GM23248 (cell line): ENCODE data around the gene NR5A2. TPM values are rescaled to one million over a fixed set of nuclear protein-coding genes. Genes with fewer than 3 reads are reported as not detected.

Source experiments
- DNase-seq: peaks from one replicate; pipeline ENCODE4 v3.0.0-alpha.2; 2015
- H2AFZ ChIP-seq: fragments of 200-600 bp; sonication (generic); 2 replicates; pipeline ENCODE4 v1.6.1; 2016; ENCODE audit warnings: antibody characterized with exemption
- H3F3A ChIP-seq: fragments of 200-600 bp; sonication (generic); 2 replicates; pipeline ENCODE4 v1.6.1; 2016; ENCODE audit warnings: mild to moderate bottlenecking, antibody characterized with exemption, mixed run types; ENCODE audit not compliant: insufficient read depth
- H3K27ac ChIP-seq: fragments of 200-600 bp; sonication (generic); 2 replicates; pipeline ENCODE4 v1.5.1; 2016; ENCODE audit warnings: mild to moderate bottlenecking
- H3K27me3 ChIP-seq: fragments of 200-600 bp; sonication (generic); replicated peaks from 2 replicates; pipeline ENCODE4 v1.6.1; 2016; ENCODE audit warnings: mild to moderate bottlenecking; ENCODE audit not compliant: insufficient read depth
- H3K36me3 ChIP-seq: fragments of 200-600 bp; sonication (generic); 2 replicates; pipeline ENCODE4 v1.6.1; 2016; ENCODE audit warnings: low read depth, mild to moderate bottlenecking
- H3K4me1 ChIP-seq: fragments of 200-600 bp; sonication (generic); 2 replicates; pipeline ENCODE4 v1.6.1; 2016; ENCODE audit warnings: mild to moderate bottlenecking; ENCODE audit not compliant: insufficient read depth
- H3K4me2 ChIP-seq: fragments of 200-600 bp; sonication (generic); one replicate; pipeline ENCODE4 v1.6.1; 2016; ENCODE audit warnings: mild to moderate bottlenecking; ENCODE audit not compliant: unreplicated experiment
- H3K4me3 ChIP-seq: fragments of 200-600 bp; sonication (generic); 2 replicates; pipeline ENCODE4 v1.5.1; 2016; ENCODE audit warnings: mild to moderate bottlenecking
- H3K79me2 ChIP-seq: fragments of 200-600 bp; sonication (generic); 2 replicates; pipeline ENCODE4 v1.6.1; 2016; ENCODE audit warnings: mild to moderate bottlenecking; ENCODE audit not compliant: insufficient read depth
- H3K9ac ChIP-seq: fragments of 200-600 bp; sonication (generic); 2 replicates; pipeline ENCODE4 v1.6.1; 2016; ENCODE audit warnings: mild to moderate bottlenecking
- H3K9me2 ChIP-seq: fragments of 200-600 bp; sonication (generic); 2 replicates; pipeline ENCODE4 v1.6.1; 2016; ENCODE audit warnings: mixed run types, mild to moderate bottlenecking, moderate library complexity; ENCODE audit not compliant: insufficient read depth
- H3K9me3 ChIP-seq: fragments of 200-600 bp; sonication (generic); one replicate; pipeline ENCODE4 v1.6.1; 2017; ENCODE audit warnings: low read depth
- H4K20me1 ChIP-seq: fragments of 200-600 bp; sonication (generic); 2 replicates; pipeline ENCODE4 v1.6.0; 2016; ENCODE audit not compliant: insufficient read depth
- EZH2 ChIP-seq: fragments of 200-600 bp; sonication (generic); IDR thresholded peaks from 2 replicates; pipeline ENCODE4 v1.6.1; 2018; ENCODE audit warnings: antibody characterized with exemption, mild to moderate bottlenecking; ENCODE audit not compliant: insufficient read depth, poor library complexity, severe bottlenecking
- EZH2phosphoT487 ChIP-seq: fragments of 200-600 bp; sonication (generic); IDR thresholded peaks from 2 replicates; pipeline ENCODE4 v1.6.1; 2018; ENCODE audit warnings: antibody characterized with exemption, moderate library complexity, mild to moderate bottlenecking, low read depth; ENCODE audit not compliant: insufficient read depth
- whole genome bisulfite sequencing, 2 experiments: methylation state at CpG; one replicate each; pipeline ENCODE4 v1.1.6; 2015 to 2017; ENCODE audit warnings: low lambda C conversion rate in 2 of 2, low coverage in 1 of 2; ENCODE audit errors: missing lambda C conversion rate in 2 of 2; 5-methylcytosine and 5-hydroxymethylcytosine counted together
- in situ Hi-C: fragments of 300-500 bp; cut with MboI; formaldehyde crosslinking; loops from 2 replicates; pipeline ENCODE4 v1.15.0; 2020
- polyA plus RNA-seq: library from polyadenylated mRNA; unstranded; fragments of >200 nt; fragmentation: Nextera tagmentation; extraction: Ambion mirVana; gene quantifications from 2 replicates; pipeline ENCODE4 v1.2.1, GENCODE V29; 2016
- total RNA-seq: library from RNA; depleted of rRNA; stranded (reverse); fragments of >200 nt; shearing (Covaris generic); gene quantifications from 2 replicates; pipeline ENCODE4 v1.2.3, GENCODE V29; 2014

NR5A2 gene
- total and polyA plus RNA-seq, 2 experiments from 2014 or later: 0.06 to 0.65 TPM

GRCh38 chr1:200048244-200048643 lies 20.7 kb downstream of the NR5A2 start:
- TF ChIP-seq EZH2phosphoT487: no peak
- no peak for TF ChIP-seq EZH2
- WGBS, 2 experiments: 42 to 50% methylated on average over 5 of the region's 5 CpGs
- Histone ChIP-seq H3F3A (no peaks in the 10 kb centered on the region), H3K79me2 (no peaks in the 10 kb centered on the region), H3K27me3 (peaks cover 34% of the 10 kb centered on the region), H3K9ac (no peak overlapping the region), H3K9me2 (no peaks in the 10 kb centered on the region), H4K20me1 (no peaks in the 10 kb centered on the region), H3K4me3 (no peak overlapping the region), H3K4me2 (no peak overlapping the region), H2AFZ (no peak overlapping the region), H3K27ac (no peak overlapping the region), H3K4me1 (no peaks in the 10 kb centered on the region), H3K9me3 (no peaks in the 10 kb centered on the region), H3K36me3 (no peaks in the 10 kb centered on the region)
- in situ Hi-C loops: no loop called here
- no peak for DNase-seq

GRCh38 chr1:200049810-200050209 lies 22.3 kb downstream of the NR5A2 start:
- 58 to 69% methylated on average over 7 of the region's 7 CpGs for WGBS, 2 experiments
- no peaks in the 10 kb centered on the region for H4K20me1 ChIP-seq
- H3K4me2 ChIP-seq: no peak overlapping the region
- H3K27me3 ChIP-seq: peaks cover 19% of the 10 kb centered on the region
- no peak for TF ChIP-seq EZH2phosphoT487
- no peak for TF ChIP-seq EZH2
- no peak overlapping the region for H3K9ac ChIP-seq
- no peak overlapping the region for H2AFZ ChIP-seq
- H3K36me3 ChIP-seq: no peaks in the 10 kb centered on the region
- no peaks in the 10 kb centered on the region for H3K9me2 ChIP-seq
- H3F3A ChIP-seq: no peaks in the 10 kb centered on the region
- no peaks in the 10 kb centered on the region for H3K4me1 ChIP-seq
- no peaks in the 10 kb centered on the region for H3K9me3 ChIP-seq
- H3K27ac ChIP-seq: no peak overlapping the region
- no peak for DNase-seq
- H3K79me2 ChIP-seq: no peaks in the 10 kb centered on the region
- in situ Hi-C loops: no loop called here
- H3K4me3 ChIP-seq: no peak overlapping the region

GRCh38 chr1:200051620-200052019 lies 24.1 kb downstream of the NR5A2 start:
- no peak for TF ChIP-seq EZH2
- TF ChIP-seq EZH2phosphoT487: no peak
- H3K9me2 ChIP-seq: no peaks in the 10 kb centered on the region
- H3K9ac ChIP-seq: no peak overlapping the region
- in situ Hi-C loops: no loop called here
- no peak overlapping the region for H3K4me3 ChIP-seq
- no peaks in the 10 kb centered on the region for H3K9me3 ChIP-seq
- DNase-seq: no peak
- no peak overlapping the region for H3K4me2 ChIP-seq
- H3K36me3 ChIP-seq: no peaks in the 10 kb centered on the region
- no peak overlapping the region for H2AFZ ChIP-seq
- H3F3A ChIP-seq: no peaks in the 10 kb centered on the region
- H3K27ac ChIP-seq: no peak overlapping the region
- no peaks in the 10 kb centered on the region for H4K20me1 ChIP-seq
- no peaks in the 10 kb centered on the region for H3K79me2 ChIP-seq
- peaks cover 9% of the 10 kb centered on the region; the same call in 1 of the 2 replicates for H3K27me3 ChIP-seq
- no peaks in the 10 kb centered on the region for H3K4me1 ChIP-seq
- 73 to 77% methylated on average over 4 of the region's 4 CpGs for WGBS, 2 experiments

- Histone ChIP-seq H3K27ac (no peak overlapping the region), H3K9me3 (no peaks in the 10 kb centered on the region), H3K79me2 (no peaks in the 10 kb centered on the region), H4K20me1 (no peaks in the 10 kb centered on the region), H3K4me1 (no peaks in the 10 kb centered on the region), H3F3A (no peaks in the 10 kb centered on the region), H3K9me2 (no peaks in the 10 kb centered on the region), H2AFZ (no peak overlapping the region), H3K27me3 (peaks cover 13% of the 10 kb centered on the region), H3K36me3 (no peaks in the 10 kb centered on the region), H3K9ac (no peak overlapping the region), H3K4me3 (no peak overlapping the region), H3K4me2 (no peak overlapping the region)
- no peak for DNase-seq
- in situ Hi-C loops: no loop called here
- TF ChIP-seq EZH2phosphoT487 (no peak), EZH2 (no peak)
- 33 to 35% methylated on average over 2 of the region's 2 CpGs for WGBS, 2 experiments
Observed at GRCh38 chr1:200053091-200053490, 25.6 kb downstream of the NR5A2 start.

DNA sequence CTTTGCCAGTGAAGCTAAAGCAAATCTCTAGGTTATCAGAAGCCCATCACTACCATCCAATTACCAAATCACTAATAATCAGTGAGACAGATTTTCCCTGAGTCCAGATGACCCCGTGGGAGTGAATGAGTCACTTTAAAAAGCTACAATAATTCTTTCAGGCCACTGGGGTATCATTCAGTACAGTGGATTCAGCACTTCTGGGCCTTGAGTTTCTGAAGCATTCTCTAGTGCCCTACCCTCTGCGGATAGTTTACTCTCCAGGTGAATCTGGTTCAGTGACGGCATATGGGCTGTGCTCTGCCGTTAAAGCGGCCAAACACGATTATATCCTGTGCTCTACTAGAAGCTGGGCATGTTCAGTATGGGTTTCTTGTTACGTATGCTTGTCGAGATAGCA lies 26.1 kb downstream of the NR5A2 start:
- Histone ChIP-seq H3K27me3 (peaks cover 13% of the 10 kb centered on the region), H2AFZ (no peak overlapping the region), H3K4me1 (no peaks in the 10 kb centered on the region), H4K20me1 (no peaks in the 10 kb centered on the region), H3K4me3 (no peak overlapping the region), H3K27ac (no peak overlapping the region), H3K9ac (no peak overlapping the region), H3K9me3 (no peaks in the 10 kb centered on the region), H3K4me2 (no peak overlapping the region), H3K79me2 (no peaks in the 10 kb centered on the region), H3K9me2 (no peaks in the 10 kb centered on the region), H3K36me3 (no peaks in the 10 kb centered on the region), H3F3A (no peaks in the 10 kb centered on the region)
- TF ChIP-seq EZH2: no peak
- no peak for TF ChIP-seq EZH2phosphoT487
- 38 to 44% methylated on average over 8 of the region's 8 CpGs for WGBS, 2 experiments
- peak; percentile 38 for DNase-seq
- in situ Hi-C loops: no loop called here
